Subcutaneous adipose tissue (tissue), 4 donors: ENCODE data around the gene MTMR3. TPM values are rescaled to one million over a fixed set of nuclear protein-coding genes. Genes with fewer than 3 reads are reported as not detected.

Source experiments
- CTCF ChIP-seq: fragments of 450-650 bp; IDR thresholded peaks from one replicate; pipeline ENCODE4 v1.5.1; 2016; ENCODE audit warnings: low read depth, mild to moderate bottlenecking, control low read depth, antibody characterized with exemption, moderate library complexity
- total RNA-seq, 4 donors: library from RNA; depleted of rRNA; stranded (reverse); fragments of >200 nt; gene quantifications; one replicate each; pipeline ENCODE4 v1.1.0, GENCODE V29; 2016

MTMR3 gene
- total RNA-seq, 4 donors from 2014 or later: 46.6 to 78.6 (median 61.7) TPM

- no peak for TF ChIP-seq CTCF
These were observed 147.4 kb downstream of the MTMR3 start for GRCh38 chr22:30030329-30030728.

GRCh38 chr22:30031328-30031727 is 148.4 kb downstream of the MTMR3 start:
- no peak for TF ChIP-seq CTCF

- no peak for TF ChIP-seq CTCF
These were observed 148.9 kb downstream of the MTMR3 start for GRCh38 chr22:30031764-30032455.

GRCh38 chr22:30033137-30033536 is 150.2 kb downstream of the MTMR3 start:
- no peak for TF ChIP-seq CTCF

GRCh38 chr22:30033901-30034300 is 150.9 kb downstream of the MTMR3 start:
- no peak for TF ChIP-seq CTCF

GRCh38 chr22:30036656-30037055 is 153.7 kb downstream of the MTMR3 start:
- TF ChIP-seq CTCF: no peak

GRCh38 chr22:30038219-30038618 is 155.2 kb downstream of the MTMR3 start:
- TF ChIP-seq CTCF: no peak
